Vagina (tissue), 2 donors: ENCODE measurements around the gene ZNF469.

Experiments used
- POLR2A ChIP-seq, 2 donors: fragments of 450-650 bp; IDR thresholded peaks; one replicate each; pipeline ENCODE4 v1.6.1; 2017; ENCODE audit warnings: antibody characterized with exemption in 2 of 2, mild to moderate bottlenecking in 2 of 2, moderate library complexity in 2 of 2
- TF ChIP-seq, protein P1 (sequence below), 3 experiments: fragments of 450-650 bp in 2 of 3; fragments of 200-600 bp in 1 of 3; sonication (generic) in 1 of 3; IDR thresholded peaks; one replicate each; pipeline ENCODE4 v1.5.1; 2017 to 2019; ENCODE audit warnings: antibody characterized with exemption in 3 of 3, mild to moderate bottlenecking in 2 of 3, moderate library complexity in 2 of 3

DNA sequence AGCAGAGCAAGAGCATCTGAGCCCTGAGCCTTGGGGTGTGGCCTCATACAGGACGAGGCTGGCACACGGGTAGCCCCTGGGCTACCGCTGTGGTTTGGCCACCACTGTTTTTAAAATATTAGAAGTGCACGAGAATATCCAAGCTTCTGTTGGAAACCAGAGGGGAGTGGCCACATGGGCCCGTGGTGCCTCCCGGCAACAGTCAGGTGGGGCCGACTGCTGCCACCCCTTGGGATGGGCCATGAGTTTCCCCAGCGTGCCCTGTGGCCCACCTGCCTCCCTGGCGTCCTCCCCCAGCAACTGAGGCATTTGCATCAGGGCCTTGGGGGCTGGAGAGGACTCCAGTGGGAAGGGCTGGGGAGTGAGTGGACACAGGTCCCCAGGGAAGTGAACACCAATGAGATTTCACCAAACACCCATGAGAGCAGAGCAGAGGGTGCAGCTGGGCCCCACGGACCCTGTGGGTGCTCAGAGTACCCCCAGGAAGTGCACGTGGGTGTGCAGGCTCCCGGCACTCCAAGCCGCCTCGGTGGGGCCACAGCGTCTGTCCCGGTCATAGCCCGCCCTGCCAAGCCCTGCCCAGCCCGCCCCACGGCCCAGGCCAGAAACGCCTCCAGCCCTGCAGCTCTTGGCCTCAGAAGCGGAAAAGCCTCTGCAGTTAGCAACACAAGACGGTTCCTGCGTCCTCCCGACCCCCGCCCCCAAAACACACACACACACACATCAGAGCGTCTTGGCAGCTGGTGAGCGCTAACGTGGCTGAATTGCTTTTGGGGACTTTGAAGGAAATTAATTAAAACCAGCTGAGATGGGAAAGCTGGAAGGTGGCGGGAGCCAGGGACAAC, 22.7 kb downstream of the ZNF469 start:
- TF ChIP-seq POLR2A (IDR thresholded peaks at IDR 0.05) = no peak
- TF ChIP-seq, protein P1, sequence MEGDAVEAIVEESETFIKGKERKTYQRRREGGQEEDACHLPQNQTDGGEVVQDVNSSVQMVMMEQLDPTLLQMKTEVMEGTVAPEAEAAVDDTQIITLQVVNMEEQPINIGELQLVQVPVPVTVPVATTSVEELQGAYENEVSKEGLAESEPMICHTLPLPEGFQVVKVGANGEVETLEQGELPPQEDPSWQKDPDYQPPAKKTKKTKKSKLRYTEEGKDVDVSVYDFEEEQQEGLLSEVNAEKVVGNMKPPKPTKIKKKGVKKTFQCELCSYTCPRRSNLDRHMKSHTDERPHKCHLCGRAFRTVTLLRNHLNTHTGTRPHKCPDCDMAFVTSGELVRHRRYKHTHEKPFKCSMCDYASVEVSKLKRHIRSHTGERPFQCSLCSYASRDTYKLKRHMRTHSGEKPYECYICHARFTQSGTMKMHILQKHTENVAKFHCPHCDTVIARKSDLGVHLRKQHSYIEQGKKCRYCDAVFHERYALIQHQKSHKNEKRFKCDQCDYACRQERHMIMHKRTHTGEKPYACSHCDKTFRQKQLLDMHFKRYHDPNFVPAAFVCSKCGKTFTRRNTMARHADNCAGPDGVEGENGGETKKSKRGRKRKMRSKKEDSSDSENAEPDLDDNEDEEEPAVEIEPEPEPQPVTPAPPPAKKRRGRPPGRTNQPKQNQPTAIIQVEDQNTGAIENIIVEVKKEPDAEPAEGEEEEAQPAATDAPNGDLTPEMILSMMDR (IDR thresholded peaks at IDR 0.05) = no peak
